ENCODE measurements around the gene TRMT11. TPM values are rescaled to one million over a fixed set of nuclear protein-coding genes. Genes with fewer than 3 reads are reported as not detected.
A peak's percentile ranks its signal among the peaks of the same experiment; 100 is the strongest.
"Not testable (repeated sequence)": the region's sequence is repeated elsewhere in the genome, so short reads cannot be mapped to it uniquely, and the experiment has no call there.

The TRMT11 gene
- 7.7 and 11.2 TPM in 2 replicates for total RNA-seq (2014; rRNA removed; shearing (Covaris generic); ENCODE audit: low replicate concordance)

DNA sequence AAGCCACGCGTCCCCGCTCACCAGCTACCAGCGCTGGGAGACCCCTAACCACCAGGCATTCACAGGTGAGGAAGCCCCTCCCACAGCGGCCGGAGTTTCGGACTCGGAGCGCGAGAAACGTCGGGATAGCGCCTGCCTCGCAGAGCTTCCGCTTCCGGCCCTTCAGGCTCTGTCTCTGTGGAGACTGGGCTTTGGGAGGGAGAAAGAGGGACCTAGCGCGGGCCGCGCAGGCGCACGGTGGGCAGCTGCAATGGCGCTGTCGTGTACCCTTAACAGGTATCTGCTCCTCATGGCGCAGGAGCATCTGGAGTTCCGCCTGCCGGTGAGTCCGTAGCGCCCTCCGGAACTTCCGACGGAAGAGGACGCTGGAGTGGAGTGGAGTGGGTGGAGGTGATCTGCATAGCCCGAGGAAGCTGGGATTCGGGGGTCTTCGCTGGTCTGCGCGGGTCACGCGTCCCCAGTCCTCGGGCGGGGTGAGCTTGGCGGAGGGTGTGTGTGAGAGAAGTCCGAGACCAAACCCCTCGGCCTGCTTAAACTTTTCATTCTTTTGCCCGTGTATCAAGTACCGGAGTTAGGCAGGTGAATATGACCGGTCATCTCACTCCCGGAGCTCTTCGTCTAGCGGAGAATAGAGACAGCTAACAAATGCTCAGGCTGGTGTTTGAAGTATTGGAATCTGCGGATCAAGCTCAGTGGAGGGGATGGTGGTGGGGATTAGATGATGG, at the start of gene TRMT11:
Gene TRMT11, plus strand, starts transcription at position 240 of the 725 bp plus-strand sequence. Its CDS starts 11 bp downstream, at position 251.
- Histone ChIP-seq H3K27me3 (no peaks in the 10 kb centered on the region), H3K36me3 (no peaks in the 10 kb centered on the region), H3K9me3 (no peaks in the 10 kb centered on the region), H3K4me3 (peak within 1 kb of the TSS; percentile 87)
- DNase-seq: peak; percentile 85

- Histone ChIP-seq H3K9me3 (no peaks in the 10 kb centered on the region), H3K36me3 (no peaks in the 10 kb centered on the region), H3K27me3 (no peaks in the 10 kb centered on the region), H3K4me3 (no peak overlapping the region)
- no peak for DNase-seq
These were observed 47.3 kb upstream of the TRMT11 start for GRCh38 chr6:125939026-125939425.

DNA sequence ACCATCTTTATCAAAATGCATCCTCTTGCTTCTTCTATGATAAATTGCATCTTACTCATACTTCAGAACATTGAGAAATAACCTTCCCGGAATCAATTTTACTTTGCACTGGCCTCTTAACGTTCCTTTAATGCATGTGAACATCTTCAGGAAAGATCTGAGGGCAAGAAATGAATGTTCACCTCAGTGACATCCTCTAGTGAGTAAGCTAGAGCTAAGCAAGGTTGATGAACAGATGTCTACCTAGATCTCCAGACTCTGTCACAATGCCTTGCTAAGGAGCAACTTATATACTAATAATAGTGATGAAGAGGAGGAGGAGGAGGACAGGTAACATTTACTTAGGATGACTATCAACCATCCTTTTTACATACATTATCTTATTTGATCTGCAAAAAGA, 46.5 kb upstream of the TRMT11 start:
- DNase-seq: no peak
- Histone ChIP-seq H3K27me3 (no peaks in the 10 kb centered on the region), H3K4me3 (no peak overlapping the region), H3K9me3 (no peaks in the 10 kb centered on the region), H3K36me3 (no peaks in the 10 kb centered on the region)

DNA sequence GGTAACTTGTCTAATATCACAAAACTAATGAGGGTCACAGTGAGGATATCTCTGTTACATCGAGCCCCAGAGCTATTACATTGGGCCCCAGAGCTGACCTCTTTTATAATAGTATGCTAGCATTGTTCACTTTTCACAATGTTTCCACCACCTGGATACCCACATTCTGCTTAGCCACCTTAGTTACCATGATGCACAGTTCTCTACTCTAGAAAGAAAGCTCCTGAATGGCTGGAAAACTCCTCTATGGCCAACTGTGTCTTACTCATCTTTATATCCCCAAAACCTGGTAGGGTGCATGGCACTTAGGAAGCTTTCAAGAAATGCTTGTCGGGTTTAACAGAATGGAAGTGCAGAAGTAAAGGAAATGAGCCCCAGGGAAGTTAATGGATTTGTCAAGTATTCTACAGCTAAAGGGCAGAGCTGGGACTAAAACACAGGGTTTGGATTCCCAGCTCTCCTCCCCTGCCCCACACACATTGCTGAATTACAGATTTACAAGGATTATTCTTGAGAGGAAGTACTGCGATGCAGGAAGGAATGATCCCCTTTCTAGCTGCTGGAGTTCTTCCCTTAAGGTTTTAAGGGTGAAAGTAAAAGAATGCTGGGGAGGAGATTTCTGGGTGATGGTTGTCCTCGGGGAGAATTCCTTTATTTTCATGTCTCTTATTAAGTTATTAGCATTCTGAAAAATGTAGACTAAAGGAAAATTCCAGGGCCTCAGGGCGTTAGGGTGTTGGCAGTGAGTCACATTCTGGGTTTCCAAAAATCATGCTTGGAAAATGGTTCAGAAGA, 45.9 kb upstream of the TRMT11 start:
- no peak overlapping the region for H3K4me3 ChIP-seq
- no peaks in the 10 kb centered on the region for H3K36me3 ChIP-seq
- peak; percentile 18 for DNase-seq
- no peaks in the 10 kb centered on the region for H3K27me3 ChIP-seq
- no peaks in the 10 kb centered on the region for H3K9me3 ChIP-seq

DNA sequence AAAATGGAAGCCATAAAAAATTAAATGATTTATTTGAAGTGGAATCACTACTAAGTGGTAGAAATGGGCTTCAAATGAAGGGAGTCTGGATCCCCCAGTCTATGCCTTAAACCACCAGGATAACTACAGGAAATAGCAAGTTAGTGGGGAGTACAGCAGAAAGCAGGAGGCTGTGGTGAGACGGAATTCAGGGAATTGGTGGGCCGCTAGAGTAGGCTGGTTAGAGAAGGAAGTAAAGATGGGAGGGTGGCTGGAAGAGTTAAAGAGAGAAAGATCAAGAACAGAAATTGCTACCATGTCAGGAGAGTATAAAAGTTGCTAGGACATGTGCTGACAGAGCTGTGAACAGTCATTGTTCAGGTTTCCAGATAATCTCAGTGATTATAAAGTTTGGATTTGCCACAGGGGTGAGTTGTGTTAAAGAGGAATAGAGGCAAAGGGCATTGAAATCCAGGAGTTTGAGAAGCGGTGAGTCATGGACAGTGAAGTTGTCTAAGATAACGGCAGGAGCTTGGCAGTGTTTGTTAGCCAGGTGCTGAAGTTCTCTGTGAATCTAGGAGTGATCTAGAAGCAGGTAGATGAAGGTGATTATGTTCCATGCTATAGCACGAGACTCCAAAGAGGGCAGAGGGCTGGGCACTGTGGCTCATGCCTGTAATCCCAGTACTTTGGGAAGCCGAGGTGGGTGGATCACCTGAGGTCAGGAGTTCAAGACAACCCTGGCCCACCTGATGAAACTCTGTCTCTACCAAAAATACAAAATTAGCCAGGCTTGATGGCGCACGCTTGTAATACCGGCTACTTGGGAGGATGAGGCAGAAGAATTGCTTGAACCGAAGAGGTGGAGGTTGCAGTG, 43.4 kb upstream of the TRMT11 start:
- Histone ChIP-seq H3K9me3 (no peaks in the 10 kb centered on the region), H3K27me3 (no peaks in the 10 kb centered on the region), H3K4me3 (no peak overlapping the region), H3K36me3 (no peaks in the 10 kb centered on the region)
- no peak for DNase-seq

DNA sequence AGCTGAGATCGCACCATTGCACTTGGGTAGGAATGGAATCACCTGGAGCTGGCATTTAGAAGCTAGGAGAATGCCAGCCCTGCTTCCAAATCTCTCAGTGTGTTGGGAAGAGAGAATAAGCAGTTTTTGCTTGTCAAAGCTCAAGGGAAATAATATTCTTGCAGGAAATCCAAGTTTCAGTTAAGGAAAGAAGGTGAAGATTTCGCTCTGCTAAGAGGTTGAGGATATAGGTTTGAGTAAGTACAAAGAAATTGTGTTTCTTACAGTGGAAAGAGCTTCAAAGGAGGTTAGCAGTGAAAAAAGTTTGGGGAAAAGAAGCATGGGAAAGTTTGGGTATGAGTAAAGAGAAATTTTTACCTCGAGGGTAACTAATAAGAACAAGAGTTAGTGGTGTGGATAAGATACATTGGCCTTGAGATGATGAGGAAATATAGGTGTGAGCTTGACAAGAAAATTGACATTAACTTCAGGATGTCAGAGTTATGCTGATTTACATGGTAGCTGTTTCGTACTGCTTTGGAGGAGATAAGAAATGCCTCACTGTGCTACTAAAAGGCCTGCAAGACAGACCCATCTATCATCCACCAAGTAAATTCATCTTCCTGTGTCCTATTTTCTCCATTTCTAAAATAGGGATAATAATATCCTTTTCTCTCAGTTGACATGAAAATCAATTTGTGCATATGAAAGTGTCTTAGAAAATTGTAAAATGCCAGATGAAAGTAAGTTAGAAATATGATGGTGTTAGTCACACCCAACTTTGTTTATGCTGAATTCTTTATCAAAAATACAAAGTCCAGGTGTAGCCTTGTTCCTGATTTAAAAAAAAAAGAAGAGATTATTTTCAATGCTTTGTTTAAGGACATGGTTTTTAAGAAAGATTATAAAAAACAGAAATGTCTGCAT, 42.6 kb upstream of the TRMT11 start:
- no peak overlapping the region for H3K4me3 ChIP-seq
- no peaks in the 10 kb centered on the region for H3K9me3 ChIP-seq
- H3K36me3 ChIP-seq: no peaks in the 10 kb centered on the region
- no peaks in the 10 kb centered on the region for H3K27me3 ChIP-seq
- DNase-seq: no peak

DNA sequence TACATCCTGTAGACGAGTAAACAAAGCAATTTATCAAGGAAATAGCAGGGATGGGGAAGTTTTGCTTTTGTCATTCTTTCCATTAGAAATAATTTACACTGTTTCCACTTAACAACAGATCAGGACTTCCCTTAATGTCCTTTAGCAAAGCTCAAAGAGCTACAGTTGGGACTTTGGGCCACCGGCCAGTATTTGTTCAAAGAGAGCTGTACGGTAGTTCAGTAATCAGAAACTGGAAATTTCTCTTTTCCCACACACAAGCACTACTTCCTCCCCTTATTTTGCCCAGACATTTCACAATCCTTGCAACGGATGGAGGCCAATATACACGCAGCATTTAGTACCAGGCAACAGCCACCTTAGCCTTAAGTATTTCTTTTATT, 41.9 kb upstream of the TRMT11 start:
- Histone ChIP-seq H3K27me3 (no peaks in the 10 kb centered on the region), H3K36me3 (no peaks in the 10 kb centered on the region), H3K9me3 (no peaks in the 10 kb centered on the region), H3K4me3 (no peak overlapping the region)
- no peak for DNase-seq

GRCh38 chr6:125944896-125945295, 41.4 kb upstream of the TRMT11 start:
- H3K4me3 ChIP-seq: no peak overlapping the region
- no peaks in the 10 kb centered on the region for H3K36me3 ChIP-seq
- DNase-seq: no peak
- no peaks in the 10 kb centered on the region for H3K27me3 ChIP-seq
- no peaks in the 10 kb centered on the region for H3K9me3 ChIP-seq

DNA sequence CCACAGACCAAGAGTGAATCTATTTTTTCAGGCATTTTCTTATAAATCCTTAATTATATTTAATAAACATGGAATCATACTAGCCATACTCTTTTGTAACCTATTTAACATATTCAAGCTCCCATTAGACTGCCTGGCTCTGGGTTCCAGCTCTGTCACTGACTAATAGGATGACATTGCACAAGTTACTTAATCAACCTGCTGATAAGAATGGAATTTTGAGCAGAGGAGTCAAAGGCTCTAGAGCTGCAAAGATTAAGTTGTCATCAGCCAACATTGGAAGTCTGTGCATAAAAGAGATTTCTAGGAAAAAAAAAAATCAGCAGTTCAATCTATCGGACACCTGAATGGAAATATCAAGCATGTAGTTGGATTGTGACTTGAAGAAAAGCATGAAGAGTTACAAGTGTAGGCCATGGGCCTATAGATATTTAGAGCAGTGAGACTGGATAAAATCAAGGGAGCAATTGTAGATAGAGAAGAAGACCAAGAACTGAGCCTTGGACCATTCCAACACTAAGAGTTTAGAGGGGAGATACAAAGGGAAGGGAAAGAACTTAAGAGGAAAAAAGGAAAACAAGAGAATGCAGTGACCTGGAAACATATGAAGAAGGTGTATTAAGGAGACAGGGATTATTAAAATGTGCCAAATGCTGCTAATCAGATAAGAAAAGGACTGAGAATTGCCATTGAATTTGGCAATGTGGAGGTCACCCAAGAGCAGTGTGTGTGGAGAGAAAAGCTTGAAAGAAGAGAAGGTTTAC, 40.8 kb upstream of the TRMT11 start:
- no peak for DNase-seq
- Histone ChIP-seq H3K9me3 (no peaks in the 10 kb centered on the region), H3K4me3 (no peak overlapping the region), H3K36me3 (no peaks in the 10 kb centered on the region), H3K27me3 (no peaks in the 10 kb centered on the region)

DNA sequence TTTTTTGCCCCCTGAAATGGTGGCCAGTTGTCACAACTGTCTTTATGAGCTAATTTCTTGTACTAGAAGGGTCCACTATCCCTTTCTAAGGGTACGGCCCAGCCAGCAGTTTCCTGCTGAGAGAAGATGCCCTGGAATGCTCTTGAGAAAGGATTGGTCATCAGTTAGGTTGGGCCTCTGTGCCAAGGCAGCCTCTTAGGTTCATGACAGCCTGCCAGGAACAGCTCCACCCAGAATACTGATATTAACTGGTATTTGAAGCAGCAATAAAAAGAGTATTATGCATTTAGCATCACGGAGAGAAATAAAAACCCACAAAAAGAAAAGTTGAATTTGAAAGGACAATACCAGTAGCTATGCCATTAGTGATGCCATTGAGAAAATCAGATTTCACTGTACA, 38.7 kb upstream of the TRMT11 start:
- DNase-seq: peak; percentile 87
- Histone ChIP-seq H3K27me3 (no peaks in the 10 kb centered on the region), H3K4me3 (no peak overlapping the region), H3K36me3 (no peaks in the 10 kb centered on the region), H3K9me3 (no peaks in the 10 kb centered on the region)

GRCh38 chr6:125948455-125948854, 37.9 kb upstream of the TRMT11 start:
- H3K4me3 ChIP-seq: no peak overlapping the region
- H3K27me3 ChIP-seq: no peaks in the 10 kb centered on the region
- no peaks in the 10 kb centered on the region for H3K9me3 ChIP-seq
- no peaks in the 10 kb centered on the region for H3K36me3 ChIP-seq
- no peak for DNase-seq

- DNase-seq: no peak
- no peaks in the 10 kb centered on the region for H3K36me3 ChIP-seq
- H3K9me3 ChIP-seq: no peaks in the 10 kb centered on the region
- no peaks in the 10 kb centered on the region for H3K27me3 ChIP-seq
- H3K4me3 ChIP-seq: no peak overlapping the region
These were observed 37.3 kb upstream of the TRMT11 start for GRCh38 chr6:125949069-125949468.

- H3K36me3 ChIP-seq: no peaks in the 10 kb centered on the region
- H3K9me3 ChIP-seq: no peaks in the 10 kb centered on the region
- H3K27me3 ChIP-seq: no peaks in the 10 kb centered on the region
- no peak overlapping the region for H3K4me3 ChIP-seq
- DNase-seq: peak; percentile 63
These were observed 36.0 kb upstream of the TRMT11 start for GRCh38 chr6:125950293-125950692.

GRCh38 chr6:125950716-125951115, 35.6 kb upstream of the TRMT11 start:
- not testable (repeated sequence) for H3K27me3 ChIP-seq, H3K36me3 ChIP-seq, H3K9me3 ChIP-seq, H3K4me3 ChIP-seq, DNase-seq

DNA sequence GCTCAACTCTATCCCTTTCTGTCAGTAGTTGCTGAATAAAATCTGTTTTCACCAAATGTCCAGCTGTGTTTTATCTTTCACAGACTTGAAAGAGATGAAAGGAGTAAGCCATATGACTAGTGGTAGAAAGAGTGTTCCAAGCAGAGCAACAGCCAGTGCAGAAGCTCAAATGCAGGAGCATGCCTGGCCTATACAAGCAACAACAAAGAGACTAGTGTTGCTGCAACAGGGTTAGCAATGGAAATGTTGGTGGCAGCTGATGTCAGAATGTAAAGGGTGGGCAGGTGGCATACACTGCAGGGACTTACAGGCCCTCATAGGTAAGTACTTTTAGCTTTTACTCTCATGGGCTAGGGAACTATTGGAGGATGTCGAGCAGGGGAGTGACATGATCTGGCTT, 35.0 kb upstream of the TRMT11 start:
- no peaks in the 10 kb centered on the region for H3K36me3 ChIP-seq
- DNase-seq: no peak
- H3K27me3 ChIP-seq: no peaks in the 10 kb centered on the region
- no peak overlapping the region for H3K4me3 ChIP-seq
- no peaks in the 10 kb centered on the region for H3K9me3 ChIP-seq
